ENCODE data around the gene CELF2.

DNA sequence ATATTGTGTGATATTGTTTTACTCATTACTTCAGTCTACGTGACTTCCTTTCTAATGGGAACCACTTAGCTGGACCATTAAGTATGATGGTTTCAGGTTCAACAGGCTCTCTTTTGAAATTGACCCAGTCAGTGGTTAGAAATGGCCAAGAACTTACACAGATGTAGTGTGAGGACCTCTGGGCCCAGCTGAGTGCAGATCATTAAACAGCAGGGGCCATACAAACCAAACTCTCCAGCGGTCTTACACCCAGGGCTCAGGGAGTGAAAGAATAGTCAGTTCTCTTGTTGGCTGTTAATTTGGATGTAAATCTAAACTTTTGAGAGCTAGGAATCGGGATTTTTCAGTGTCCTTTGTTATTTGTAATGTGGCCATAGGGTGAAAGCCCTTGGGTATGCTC, 107.3 kb downstream of the CELF2 start:
- TF ChIP-seq EZH2phosphoT487 (IDR thresholded peaks at IDR 0.05; ENCODE audit: insufficient read depth, low read depth): no peak
- TF ChIP-seq EZH2 (IDR thresholded peaks at IDR 0.05; ENCODE audit: insufficient read depth, poor library complexity, severe bottlenecking): no peak

Data from GM23248 (cell line).